SK-N-SH (cell line): ENCODE results near the gene ALDH16A1. TPM values are rescaled to one million over a fixed set of nuclear protein-coding genes. Genes with fewer than 3 reads are reported as not detected.

Source experiments
- CTCF ChIA-PET: fragments of 300-600, 350-600 bp; formaldehyde crosslinking; extraction: SDS; loops from one replicate; lab custom pipeline; 2021; lab: Yijun Ruan, JAX
- POLR2A ChIA-PET: fragments of 350-600 bp; sonication (Branson Sonifier 250); formaldehyde crosslinking; extraction: SDS; loops from one replicate; lab custom pipeline; 2020; ENCODE audit warnings: antibody characterized with exemption, inconsistent platforms; lab: Yijun Ruan, JAX
- DNase-seq: peaks from one replicate; pipeline ENCODE4 v3.0.0; 2012
- H2AFZ ChIP-seq: fragments of 200-600 bp; sonication (generic); 2 replicates; pipeline ENCODE4 v1.8.1; 2016; ENCODE audit warnings: antibody characterized with exemption, mild to moderate bottlenecking, low read depth
- H3F3A ChIP-seq: fragments of 200-600 bp; sonication (generic); replicated peaks from 2 replicates; pipeline ENCODE3; 2016; ENCODE audit warnings: antibody characterized with exemption, mild to moderate bottlenecking; ENCODE audit not compliant: insufficient read depth
- H3K27ac ChIP-seq, 2 experiments: fragments of 200-500 bp in 1 of 2; fragments of 200-600 bp in 1 of 2; sonication (Bioruptor generic) in 1 of 2; sonication (generic), shearing (Covaris generic) in 1 of 2; 2 replicates each; pipeline versions ENCODE4 v1.5.1 to v1.6.1; 2014 to 2016; ENCODE audit warnings: low read depth in 2 of 2, inconsistent platforms in 1 of 2, low read length in 1 of 2, mild to moderate bottlenecking in 1 of 2, mixed read lengths in 1 of 2
- H3K27me3 ChIP-seq: fragments of 200-600 bp; sonication (generic), shearing (Covaris generic); 2 replicates; pipeline ENCODE4 v1.6.1; 2016; ENCODE audit warnings: mixed run types; ENCODE audit not compliant: insufficient read depth
- H3K36me3 ChIP-seq, 2 experiments: fragments of 200-500 bp in 1 of 2; fragments of 200-600 bp in 1 of 2; sonication (Bioruptor generic) in 1 of 2; sonication (generic) in 1 of 2; replicated peaks in 1 of 2; 2 replicates each; pipeline versions ENCODE3 to v1.5.1; 2014 to 2016; ENCODE audit warnings: low read length in 1 of 2, mild to moderate bottlenecking in 1 of 2; ENCODE audit not compliant: insufficient read depth in 2 of 2, control insufficient read depth in 1 of 2
- H3K4me1 ChIP-seq, 2 experiments: fragments of 200-500 bp in 1 of 2; fragments of 200-600 bp in 1 of 2; sonication (Bioruptor generic) in 1 of 2; sonication (generic), shearing (Covaris generic) in 1 of 2; 2 replicates each; pipeline versions ENCODE4 v1.5.1 to v1.6.1; 2014 to 2016; ENCODE audit warnings: low read depth in 1 of 2, low read length in 1 of 2, mixed run types in 1 of 2; ENCODE audit not compliant: insufficient read depth in 2 of 2, control insufficient read depth in 1 of 2
- H3K4me2 ChIP-seq: fragments of 200-600 bp; sonication (generic), shearing (Covaris generic); 2 replicates; pipeline ENCODE4 v1.6.1; 2017; ENCODE audit warnings: mixed run types
- H3K4me3 ChIP-seq, 2 experiments: fragments of 200-500 bp in 1 of 2; fragments of 200-600 bp in 1 of 2; sonication (Bioruptor generic) in 1 of 2; sonication (generic), shearing (Covaris generic) in 1 of 2; 2 replicates each; pipeline versions ENCODE4 v1.5.1 to v1.8.1; 2014 to 2016; ENCODE audit warnings: low read depth in 2 of 2, inconsistent platforms in 1 of 2, low read length in 1 of 2, mild to moderate bottlenecking in 1 of 2, mixed read lengths in 1 of 2, moderate library complexity in 1 of 2
- H3K79me2 ChIP-seq: fragments of 200-600 bp; sonication (generic); 2 replicates; pipeline ENCODE4 v1.8.1; 2017; ENCODE audit warnings: mild to moderate bottlenecking; ENCODE audit not compliant: insufficient read depth
- H3K9ac ChIP-seq: fragments of 200-600 bp; sonication (generic); 2 replicates; pipeline ENCODE4 v1.6.1; 2017; ENCODE audit warnings: mixed run types
- H3K9me2 ChIP-seq: fragments of 200-600 bp; sonication (generic); 2 replicates; pipeline ENCODE4 v1.6.1; 2017; ENCODE audit warnings: mixed run types
- H3K9me3 ChIP-seq: fragments of 200-600 bp; sonication (generic); 2 replicates; pipeline ENCODE4 v1.6.1; 2017; ENCODE audit warnings: mixed run types, mild to moderate bottlenecking, moderate library complexity
- H4K20me1 ChIP-seq: fragments of 200-600 bp; sonication (generic); 2 replicates; pipeline ENCODE4 v1.6.1; 2017; ENCODE audit warnings: mild to moderate bottlenecking, mixed run types; ENCODE audit not compliant: insufficient read depth
- CHD2 ChIP-seq: fragments of 150-350 bp; IDR thresholded peaks from 2 replicates; pipeline ENCODE4 v1.6.1; 2018; ENCODE audit warnings: low read length; ENCODE audit not compliant: partially characterized antibody
- ELF1 ChIP-seq: IDR thresholded peaks from 2 replicates; pipeline ENCODE4 v1.4.0; 2012
- EP300 ChIP-seq, 2 experiments: IDR thresholded peaks; 2 replicates each; pipeline versions ENCODE4 v1.4.0 to v1.6.1; 2012; ENCODE audit warnings: borderline replicate concordance in 1 of 2, low read depth in 1 of 2, low read length in 1 of 2
- JUND ChIP-seq: IDR thresholded peaks from 2 replicates; pipeline ENCODE4 v1.4.0; 2012
- MAX ChIP-seq: IDR thresholded peaks from 2 replicates; pipeline ENCODE4 v1.4.0; 2012; ENCODE audit warnings: low read depth
- MEF2A ChIP-seq: IDR thresholded peaks from 2 replicates; pipeline ENCODE4 v1.4.0; 2012; ENCODE audit warnings: low read depth, borderline replicate concordance
- NRF1 ChIP-seq: IDR thresholded peaks from 2 replicates; pipeline ENCODE4 v1.6.1; 2012; ENCODE audit warnings: low read depth, mild to moderate bottlenecking, low read length
- RXRA ChIP-seq: IDR thresholded peaks from 2 replicates; pipeline ENCODE4 v1.4.0; 2012; ENCODE audit warnings: low read depth, mild to moderate bottlenecking, borderline replicate concordance
- TAF1 ChIP-seq: IDR thresholded peaks from 2 replicates; pipeline ENCODE4 v1.6.1; 2012; ENCODE audit warnings: low read depth, mild to moderate bottlenecking, low read length, moderate library complexity, borderline replicate concordance
- TEAD4 ChIP-seq: IDR thresholded peaks from 2 replicates; pipeline ENCODE4 v1.4.0; 2012; ENCODE audit warnings: mild to moderate bottlenecking, borderline replicate concordance; ENCODE audit not compliant: insufficient read depth
- YY1 ChIP-seq: IDR thresholded peaks from 2 replicates; pipeline ENCODE4 v1.4.0; 2012; ENCODE audit warnings: low read depth, mild to moderate bottlenecking
- WGBS: methylation state at CpG from one replicate; pipeline ENCODE4 v1.1.6; 2017; ENCODE audit warnings: low lambda C conversion rate; 5-methylcytosine and 5-hydroxymethylcytosine counted together
- polyA plus RNA-seq, 3 experiments: library from polyadenylated mRNA; depleted of rRNA; stranded (reverse); fragments of >200 nt; gene quantifications; 2 replicates each; pipeline ENCODE4 v1.2.3, GENCODE V29; 2012
- TF ChIP-seq, protein P1 (sequence below): fragments of 200-600 bp; sonication (generic); IDR thresholded peaks from 2 replicates; pipeline ENCODE4 v1.6.1; 2017; ENCODE audit warnings: antibody characterized with exemption, mild to moderate bottlenecking, moderate library complexity

Gene ALDH16A1
- polyA plus RNA-seq, 1 of the 3 experiments (the other 2 are of a cell fraction): 15.7 TPM

- H2AFZ ChIP-seq: no peak overlapping the region
- TF ChIP-seq TEAD4 (no peak), RXRA (no peak), ELF1 (no peak)
- TF ChIP-seq, protein P1, sequence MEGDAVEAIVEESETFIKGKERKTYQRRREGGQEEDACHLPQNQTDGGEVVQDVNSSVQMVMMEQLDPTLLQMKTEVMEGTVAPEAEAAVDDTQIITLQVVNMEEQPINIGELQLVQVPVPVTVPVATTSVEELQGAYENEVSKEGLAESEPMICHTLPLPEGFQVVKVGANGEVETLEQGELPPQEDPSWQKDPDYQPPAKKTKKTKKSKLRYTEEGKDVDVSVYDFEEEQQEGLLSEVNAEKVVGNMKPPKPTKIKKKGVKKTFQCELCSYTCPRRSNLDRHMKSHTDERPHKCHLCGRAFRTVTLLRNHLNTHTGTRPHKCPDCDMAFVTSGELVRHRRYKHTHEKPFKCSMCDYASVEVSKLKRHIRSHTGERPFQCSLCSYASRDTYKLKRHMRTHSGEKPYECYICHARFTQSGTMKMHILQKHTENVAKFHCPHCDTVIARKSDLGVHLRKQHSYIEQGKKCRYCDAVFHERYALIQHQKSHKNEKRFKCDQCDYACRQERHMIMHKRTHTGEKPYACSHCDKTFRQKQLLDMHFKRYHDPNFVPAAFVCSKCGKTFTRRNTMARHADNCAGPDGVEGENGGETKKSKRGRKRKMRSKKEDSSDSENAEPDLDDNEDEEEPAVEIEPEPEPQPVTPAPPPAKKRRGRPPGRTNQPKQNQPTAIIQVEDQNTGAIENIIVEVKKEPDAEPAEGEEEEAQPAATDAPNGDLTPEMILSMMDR: peak; percentile 59
Measured at GRCh38 chr19:49422407-49423070, 30.5 kb upstream of the ALDH16A1 start.

DNA sequence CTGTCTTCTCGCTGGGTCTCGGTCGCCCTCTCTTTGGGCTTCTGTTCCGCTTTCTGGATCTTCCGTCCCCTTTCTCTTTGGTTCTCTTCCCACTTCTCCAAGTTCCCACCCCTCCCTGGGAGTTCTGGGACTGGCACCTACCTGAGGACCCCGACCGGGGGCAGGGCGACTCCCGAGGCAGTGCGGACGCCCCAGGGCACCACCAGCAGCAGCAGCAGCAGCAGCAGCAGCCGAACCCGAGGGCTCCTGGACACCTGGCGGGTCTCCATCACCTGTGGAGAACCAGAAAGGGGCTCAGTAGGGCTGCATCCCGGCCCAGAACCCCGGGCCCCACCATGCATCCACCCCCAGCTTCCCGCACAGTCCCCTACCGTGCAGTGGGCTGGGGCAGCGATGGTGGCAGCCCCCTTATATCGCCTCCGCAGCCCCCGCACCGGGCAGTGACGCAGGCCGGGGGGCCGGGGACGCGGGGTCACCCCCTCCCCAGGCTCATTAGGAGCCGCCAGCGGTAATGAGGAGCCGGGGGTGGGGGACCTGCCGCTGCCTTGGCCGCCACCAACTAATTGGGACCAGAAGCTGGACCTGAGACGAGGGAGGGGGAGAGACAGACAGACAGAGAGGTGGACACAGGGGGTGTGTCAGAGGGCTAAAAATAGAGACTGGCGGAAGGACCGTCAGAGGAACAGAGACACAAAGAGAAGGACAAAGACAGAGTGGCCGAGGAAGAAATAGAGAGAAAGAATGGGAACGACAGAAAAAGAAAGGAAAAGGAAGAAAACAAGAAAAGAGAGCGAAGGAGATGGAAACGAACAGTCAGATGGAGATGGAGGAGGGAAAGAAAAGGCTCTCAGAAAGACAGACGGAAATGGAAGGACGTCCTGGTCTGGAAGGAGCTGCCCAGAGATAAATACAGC lies 29.7 kb upstream of the ALDH16A1 start, which contains the start of gene PTH2:
PTH2 (minus strand) TSS at position 371 of the 914 bp plus-strand sequence; CDS start at position 269, 102 bp downstream.
- peak within 1 kb of the TSS; percentile 57; the same call in 1 of the 2 replicates for H3K4me2 ChIP-seq

More at GRCh38 chr19:49422407-49423070, 30.5 kb upstream of the ALDH16A1 start:
- Histone ChIP-seq H3K4me1 (peaks cover 0 to 4% of the 10 kb centered on the region in 2 experiments; a peak in 2 of 4 replicates), H3K4me2 (peak overlapping the region; percentile 57; the same call in 1 of the 2 replicates), H3K27ac (no peak overlapping the region), H3K36me3 (no peaks in the 10 kb centered on the region), H3K9me3 (no peaks in the 10 kb centered on the region), H3K9ac (no peak overlapping the region), H3K4me3 (peak overlapping the region; percentile 21 to 44; a peak in 2 of 4 replicates), H4K20me1 (no peaks in the 10 kb centered on the region), H3F3A (peaks cover 11% of the 10 kb centered on the region), H3K9me2 (no peaks in the 10 kb centered on the region), H3K27me3 (peaks cover 99% of the 10 kb centered on the region), H3K79me2 (no peaks in the 10 kb centered on the region)
- WGBS: 3% methylated on average over 26 of the region's 58 CpGs
- CTCF ChIA-PET: interaction anchor here (0.6 to 17.5 kb wide), 7 partner anchors 11 to 56 kb away, joined by 3 to 108 read pairs (median 5); no protein-coding TSS in a partner anchor
- DNase-seq: peak; percentile 85
- POLR2A ChIA-PET: no interaction called here

More for the DNA sequence above, 29.7 kb upstream of the ALDH16A1 start, which contains the start of gene PTH2:
- H3K9me3 ChIP-seq: no peaks in the 10 kb centered on the region
- H3F3A ChIP-seq: peaks cover 11% of the 10 kb centered on the region
- DNase-seq: no peak
- peak within 1 kb of the TSS; percentile 21 to 44; a peak in 2 of 4 replicates for H3K4me3 ChIP-seq
- no peak for TF ChIP-seq EP300 (IDR thresholded peaks at IDR 0.05; ENCODE audit: borderline replicate concordance in 1 of 2, low read depth in 1 of 2, low read length in 1 of 2)
- TF ChIP-seq MEF2A: no peak
- no peak for TF ChIP-seq CHD2
- TF ChIP-seq YY1: no peak
- TF ChIP-seq TAF1: no peak
- TF ChIP-seq NRF1: no peak
- no peak for TF ChIP-seq JUND
- no peak for TF ChIP-seq MAX
- no peaks in the 10 kb centered on the region for H3K9me2 ChIP-seq
- no peaks in the 10 kb centered on the region for H3K79me2 ChIP-seq
- no peaks in the 10 kb centered on the region for H4K20me1 ChIP-seq
- H2AFZ ChIP-seq: no peak within 1 kb of the TSS
- H3K36me3 ChIP-seq: no peaks in the 10 kb centered on the region
- no peak within 1 kb of the TSS for H3K9ac ChIP-seq
- peaks cover 0 to 8% of the 10 kb centered on the region in 2 experiments; a peak in 2 of 4 replicates for H3K4me1 ChIP-seq
- 9% methylated on average over 37 of the region's 42 CpGs for WGBS
- ChIA-PET POLR2A (no interaction called here), CTCF (interaction anchor here (1.0 to 2.2 kb wide), 3 partner anchors 13 to 32 kb away, joined by 3 to 8 read pairs (median 5); no protein-coding TSS in a partner anchor)
- H3K27ac ChIP-seq: no peak within 1 kb of the TSS
- peaks cover 99% of the 10 kb centered on the region for H3K27me3 ChIP-seq
